ENCODE measurements around the gene OPHN1. TPM values are rescaled to one million over a fixed set of nuclear protein-coding genes. Genes with fewer than 3 reads are reported as not detected.

Gene OPHN1
- total RNA-seq, 4 donors from 2014 or later: 4.6 to 27.7 (median 10.8) TPM

- Histone ChIP-seq H3K4me3 (no peak overlapping the region), H3K4me1 (no peaks in the 10 kb centered on the region), H3K9me3 (no peaks in the 10 kb centered on the region), H3K27me3 (no peaks in the 10 kb centered on the region), H3K27ac (no peak overlapping the region), H3K36me3 (no peaks in the 10 kb centered on the region)
- TF ChIP-seq POLR2A (IDR thresholded peaks at IDR 0.05): no peak
- no peak for TF ChIP-seq CTCF (IDR thresholded peaks at IDR 0.05)
- DNase-seq: no peak
- intact Hi-C loops (cut with DNase I; ENCODE audit: low total_unique reads): no loop called here
Measured at GRCh38 chrX:68363984-68364383, 69.3 kb downstream of the OPHN1 start.

GRCh38 chrX:68358679-68359078, 74.6 kb downstream of the OPHN1 start:
- Histone ChIP-seq H3K4me3 (no peak overlapping the region), H3K27me3 (no peaks in the 10 kb centered on the region), H3K9me3 (no peaks in the 10 kb centered on the region), H3K27ac (no peak overlapping the region), H3K4me1 (no peaks in the 10 kb centered on the region), H3K36me3 (no peaks in the 10 kb centered on the region)
- no peak for TF ChIP-seq POLR2A (IDR thresholded peaks at IDR 0.05)
- TF ChIP-seq CTCF (IDR thresholded peaks at IDR 0.05): no peak
- no peak for DNase-seq
- intact Hi-C loops (cut with DNase I; ENCODE audit: low total_unique reads): no loop called here

GRCh38 chrX:68355629-68355920, 77.7 kb downstream of the OPHN1 start:
- intact Hi-C loops (cut with DNase I; ENCODE audit: low total_unique reads): no loop called here
- Histone ChIP-seq H3K4me1 (no peaks in the 10 kb centered on the region), H3K27me3 (no peaks in the 10 kb centered on the region), H3K9me3 (no peaks in the 10 kb centered on the region), H3K36me3 (no peaks in the 10 kb centered on the region), H3K27ac (no peak overlapping the region), H3K4me3 (no peak overlapping the region)
- DNase-seq: no peak
- TF ChIP-seq CTCF (IDR thresholded peaks at IDR 0.05) (no peak), POLR2A (IDR thresholded peaks at IDR 0.05) (no peak)

- Histone ChIP-seq H3K27ac (no peak overlapping the region), H3K4me3 (no peak overlapping the region), H3K27me3 (no peaks in the 10 kb centered on the region), H3K9me3 (no peaks in the 10 kb centered on the region), H3K4me1 (no peaks in the 10 kb centered on the region), H3K36me3 (no peaks in the 10 kb centered on the region)
- intact Hi-C loops (cut with DNase I; ENCODE audit: low total_unique reads): no loop called here
- DNase-seq: no peak
- no peak for TF ChIP-seq POLR2A (IDR thresholded peaks at IDR 0.05)
- TF ChIP-seq CTCF (IDR thresholded peaks at IDR 0.05): no peak
Measured at GRCh38 chrX:68354879-68355628, 78.2 kb downstream of the OPHN1 start.

- Histone ChIP-seq H3K4me3 (no peak overlapping the region), H3K9me3 (no peaks in the 10 kb centered on the region), H3K4me1 (no peaks in the 10 kb centered on the region), H3K27ac (no peak overlapping the region), H3K27me3 (no peaks in the 10 kb centered on the region), H3K36me3 (no peaks in the 10 kb centered on the region)
- intact Hi-C loops (cut with DNase I; ENCODE audit: low total_unique reads): no loop called here
- DNase-seq: no peak
- TF ChIP-seq POLR2A (IDR thresholded peaks at IDR 0.05) (no peak), CTCF (IDR thresholded peaks at IDR 0.05) (no peak)
Measured at GRCh38 chrX:68345025-68345424, 88.3 kb downstream of the OPHN1 start.
